AG04450 (cell line): ENCODE data around the gene ZC3H15. TPM values are rescaled to one million over a fixed set of nuclear protein-coding genes. Genes with fewer than 3 reads are reported as not detected.

Experiments used
- CTCF ChIA-PET: fragments of 300-600, 350-600 bp; formaldehyde crosslinking; extraction: SDS; loops from one replicate; lab custom pipeline; 2022; ENCODE audit warnings: antibody characterized with exemption, inconsistent platforms; lab: Charles Lee
- POLR2A ChIA-PET: fragments of 350-600 bp; formaldehyde crosslinking; extraction: SDS; loops from one replicate; lab custom pipeline; 2021; ENCODE audit warnings: antibody characterized with exemption, inconsistent platforms; lab: Yijun Ruan, JAX
- DNase-seq: peaks from one replicate; pipeline ENCODE4 v3.0.0-alpha.2; 2011; ENCODE audit warnings: low read depth, low spot score
- H3K27ac ChIP-seq: one replicate; pipeline ENCODE4 v1.5.1; 2012; ENCODE audit warnings: low read depth, low read length, control low read depth
- H3K27me3 ChIP-seq: one replicate; pipeline ENCODE4 v1.6.0; 2012; ENCODE audit warnings: low read length; ENCODE audit not compliant: control insufficient read depth, insufficient read depth
- H3K4me3 ChIP-seq: 2 replicates; pipeline ENCODE4 v1.5.1; 2011; ENCODE audit warnings: mild to moderate bottlenecking, low read depth, low read length, control low read depth
- H3K9me3 ChIP-seq: 2 replicates; pipeline ENCODE4 v1.5.1; 2012; ENCODE audit warnings: low read length; ENCODE audit not compliant: control insufficient read depth, insufficient read depth
- CTCF ChIP-seq: IDR thresholded peaks from 2 replicates; pipeline ENCODE4 v1.5.1; 2011; ENCODE audit warnings: low read depth, low read length, control low read depth, inconsistent platforms
- polyA plus RNA-seq: library from polyadenylated mRNA; depleted of rRNA; stranded (reverse); fragments of >200 nt; gene quantifications from 2 replicates; pipeline ENCODE4 v1.2.3, GENCODE V29; 2011; rRNA removed

ZC3H15 gene
- polyA plus RNA-seq, 1 experiment = 107 TPM

GRCh38 chr2:186551323-186552050, 65.4 kb downstream of the ZC3H15 start:
- Histone ChIP-seq H3K9me3 (no peaks in the 10 kb centered on the region), H3K4me3 (no peak overlapping the region), H3K27ac (no peak overlapping the region), H3K27me3 (no peaks in the 10 kb centered on the region)
- TF ChIP-seq CTCF = no peak
- CTCF ChIA-PET = interaction anchor here (0.5 kb wide), 1 partner anchor 11 kb away, joined by 3 read pairs; no protein-coding TSS in a partner anchor
- POLR2A ChIA-PET = no interaction called here
- DNase-seq = no peak

- CTCF ChIA-PET = no interaction called here
- H3K9me3 ChIP-seq = no peaks in the 10 kb centered on the region
- H3K27ac ChIP-seq = no peak overlapping the region
- no peak for DNase-seq
- H3K27me3 ChIP-seq = no peaks in the 10 kb centered on the region
- no peak overlapping the region for H3K4me3 ChIP-seq
- no peak for TF ChIP-seq CTCF
- POLR2A ChIA-PET = no interaction called here
These were observed 68.4 kb downstream of the ZC3H15 start for GRCh38 chr2:186554429-186554828.

- POLR2A ChIA-PET = no interaction called here
- no peak overlapping the region for H3K27ac ChIP-seq
- CTCF ChIA-PET = no interaction called here
- no peaks in the 10 kb centered on the region for H3K9me3 ChIP-seq
- no peak for TF ChIP-seq CTCF
- DNase-seq = no peak
- no peak overlapping the region for H3K4me3 ChIP-seq
- no peaks in the 10 kb centered on the region for H3K27me3 ChIP-seq
These were observed 69.0 kb downstream of the ZC3H15 start for GRCh38 chr2:186554850-186555671.

DNA sequence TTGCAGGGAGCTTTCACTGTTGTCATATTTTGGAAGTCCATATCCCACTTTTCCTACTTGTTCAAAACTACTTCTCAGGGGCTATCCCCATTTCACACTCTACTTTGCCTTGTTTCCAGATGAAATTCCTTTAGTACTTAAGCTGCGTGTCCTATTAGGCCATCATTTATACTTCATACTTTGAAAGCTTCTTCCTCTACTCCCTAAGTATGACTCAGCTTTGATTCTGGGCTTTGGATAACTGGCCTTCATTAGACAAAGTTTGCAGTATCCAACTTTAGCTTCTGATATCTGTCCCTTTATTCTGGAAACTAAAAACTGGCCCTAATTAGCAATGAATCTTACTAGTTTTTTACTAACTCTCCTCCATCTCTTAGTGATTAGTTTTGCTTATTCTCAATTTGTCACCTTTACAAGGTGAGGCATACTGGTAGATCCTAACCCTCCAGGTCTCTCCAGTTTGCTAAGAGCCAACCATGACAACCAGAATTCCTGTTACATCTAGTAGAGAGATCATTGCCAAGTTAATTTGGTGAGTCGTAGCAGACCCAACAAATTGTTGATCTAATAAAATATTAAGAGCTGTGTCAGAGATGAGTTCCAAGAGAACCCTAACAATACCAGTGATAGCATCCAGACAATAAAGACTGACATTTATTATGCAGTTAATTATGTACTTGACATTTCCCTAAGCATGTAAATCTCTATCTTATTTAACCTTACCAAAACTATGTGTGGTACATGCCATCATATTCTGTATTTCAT, 72.6 kb downstream of the ZC3H15 start:
- POLR2A ChIA-PET = no interaction called here
- Histone ChIP-seq H3K9me3 (no peaks in the 10 kb centered on the region), H3K27ac (no peak overlapping the region), H3K27me3 (no peaks in the 10 kb centered on the region), H3K4me3 (no peak overlapping the region)
- DNase-seq = no peak
- CTCF ChIA-PET = no interaction called here
- TF ChIP-seq CTCF = no peak

Other genes starting within 250 kb of the ZC3H15 start
- 106 and 129 TPM in 2 replicates for gene ITGAV, start 103.8 kb downstream of the ZC3H15 start, polyA plus RNA-seq
- gene FAM171B, start 207.8 kb downstream of the ZC3H15 start, polyA plus RNA-seq = 23.5 and 34.2 TPM in 2 replicates